HepG2 (cell line): ENCODE data around the gene PDIA2. TPM values are rescaled to one million over a fixed set of nuclear protein-coding genes. Genes with fewer than 3 reads are reported as not detected.

Source experiments
- AHR ChIP-seq: IDR thresholded peaks from 2 replicates; pipeline ENCODE4 v1.6.1; 2018; ENCODE audit warnings: missing genetic modification reagents, missing compliant biosample characterization
- BRD4 ChIP-seq: sonication (generic); formaldehyde crosslinking; IDR thresholded peaks from 2 replicates; pipeline ENCODE4 v1.4.0; 2020; ENCODE audit warnings: missing genetic modification reagents
- CBX5 ChIP-seq: sonication (generic); formaldehyde crosslinking; IDR thresholded peaks from 2 replicates; pipeline ENCODE4 v1.4.0; 2020; ENCODE audit warnings: missing genetic modification reagents, borderline replicate concordance
- MBNL3 ChIP-seq: fragments of 250-450 bp; sonication (Bioruptor Pico); conservative IDR thresholded peaks from 2 replicates; pipeline ENCODE4 v1.8.0; 2022; ENCODE audit warnings: mild to moderate bottlenecking, inconsistent platforms
- MIER3 ChIP-seq: IDR thresholded peaks from 2 replicates; pipeline ENCODE4 v1.6.1; 2016; ENCODE audit warnings: missing compliant biosample characterization, borderline replicate concordance
- SP2 ChIP-seq: sonication (generic); formaldehyde crosslinking; IDR thresholded peaks from 2 replicates; pipeline ENCODE4 v1.5.1; 2020; ENCODE audit warnings: mild to moderate bottlenecking, missing genetic modification reagents
- ZBTB3 ChIP-seq: sonication (generic); formaldehyde crosslinking; IDR thresholded peaks from 2 replicates; pipeline ENCODE4 v1.4.0; 2020; ENCODE audit warnings: low read depth, mild to moderate bottlenecking, moderate library complexity, missing genetic modification reagents, borderline replicate concordance
- ZNF232 ChIP-seq: sonication (generic); formaldehyde crosslinking; IDR thresholded peaks from 2 replicates; pipeline ENCODE4 v1.4.0; 2020; ENCODE audit warnings: missing genetic modification reagents, borderline replicate concordance
- ZNF30 ChIP-seq: sonication (generic); formaldehyde crosslinking; IDR thresholded peaks from 2 replicates; pipeline ENCODE4 v1.5.0; 2020; ENCODE audit warnings: mild to moderate bottlenecking, missing genetic modification reagents
- ZNF33A ChIP-seq: sonication (generic); formaldehyde crosslinking; IDR thresholded peaks from 2 replicates; pipeline ENCODE4 v1.5.1; 2020; ENCODE audit warnings: missing genetic modification reagents, mild to moderate bottlenecking, moderate library complexity, borderline replicate concordance
- ZNF350 ChIP-seq: sonication (generic); formaldehyde crosslinking; IDR thresholded peaks from 2 replicates; pipeline ENCODE4 v1.4.0; 2020; ENCODE audit warnings: mild to moderate bottlenecking, low read depth, missing genetic modification reagents, borderline replicate concordance
- ZNF570 ChIP-seq: sonication (generic); formaldehyde crosslinking; IDR thresholded peaks from 2 replicates; pipeline ENCODE4 v1.4.0; 2020; ENCODE audit warnings: mild to moderate bottlenecking, missing genetic modification reagents, borderline replicate concordance
- ZNF672 ChIP-seq: sonication (generic); formaldehyde crosslinking; IDR thresholded peaks from 2 replicates; pipeline ENCODE4 v1.8.1; 2022; ENCODE audit warnings: missing genetic modification reagents
- ZNF766 ChIP-seq: sonication (generic); formaldehyde crosslinking; IDR thresholded peaks from 2 replicates; pipeline ENCODE4 v1.5.0; 2020; ENCODE audit warnings: missing genetic modification reagents, borderline replicate concordance
- ZNF781 ChIP-seq: sonication (generic); formaldehyde crosslinking; IDR thresholded peaks from 2 replicates; pipeline ENCODE4 v1.5.1; 2020; ENCODE audit warnings: borderline replicate concordance, mild to moderate bottlenecking, missing genetic modification reagents; ENCODE audit errors: not compliant biosample characterization
- ZNF782 ChIP-seq: sonication (generic); formaldehyde crosslinking; IDR thresholded peaks from 2 replicates; pipeline ENCODE4 v1.4.0; 2020; ENCODE audit warnings: missing genetic modification reagents, mild to moderate bottlenecking, borderline replicate concordance
- ZSCAN29 ChIP-seq: sonication (generic); formaldehyde crosslinking; conservative IDR thresholded peaks from 2 replicates; pipeline ENCODE4 v1.4.0; 2020; ENCODE audit warnings: mild to moderate bottlenecking, missing genetic modification reagents
- polyA plus RNA-seq, 8 experiments: library from polyadenylated mRNA; depleted of rRNA in 3 of 8; stranded (reverse) in 7 of 8; unstranded in 1 of 8; fragments of >200 nt; fragmentation: Illumina TruSeq in 4 of 8; extraction: Trizol in 4 of 8; gene quantifications; 2 replicates each; pipeline versions ENCODE4 v1.2.1 to v1.2.3, GENCODE V29; 2011 to 2016; ENCODE audit warnings: low read depth in 4 of 8, missing spikeins in 1 of 8, mixed read lengths in 1 of 8; ENCODE audit not compliant: insufficient read depth in 1 of 8
- total RNA-seq, 5 experiments: library from RNA; depleted of rRNA; stranded (reverse); fragments of >200 nt; fragmentation: Illumina TruSeq; extraction: Trizol; gene quantifications; 2 replicates each; pipeline ENCODE4 v1.2.3, GENCODE V29; 2016; ENCODE audit warnings: low read depth in 1 of 5
- TF ChIP-seq, protein P1 (sequence below): sonication (generic); formaldehyde crosslinking; IDR thresholded peaks from 2 replicates; pipeline ENCODE4 v1.4.0; 2020; ENCODE audit warnings: missing genetic modification reagents
- TF ChIP-seq, protein P2 (sequence below): sonication (generic); formaldehyde crosslinking; IDR thresholded peaks from 2 replicates; pipeline ENCODE4 v1.4.0; 2020; ENCODE audit warnings: mild to moderate bottlenecking, missing genetic modification reagents
- TF ChIP-seq, protein P3 (sequence below): sonication (generic); formaldehyde crosslinking; IDR thresholded peaks from 2 replicates; pipeline ENCODE4 v1.5.0; 2020; ENCODE audit warnings: mild to moderate bottlenecking, missing genetic modification reagents

Gene PDIA2
- total and polyA plus RNA-seq, 2 of the 13 experiments (the other 11 are each of a cell fraction or from before 2014, with no cell fraction given), result 0.35 to 1.9 TPM

DNA sequence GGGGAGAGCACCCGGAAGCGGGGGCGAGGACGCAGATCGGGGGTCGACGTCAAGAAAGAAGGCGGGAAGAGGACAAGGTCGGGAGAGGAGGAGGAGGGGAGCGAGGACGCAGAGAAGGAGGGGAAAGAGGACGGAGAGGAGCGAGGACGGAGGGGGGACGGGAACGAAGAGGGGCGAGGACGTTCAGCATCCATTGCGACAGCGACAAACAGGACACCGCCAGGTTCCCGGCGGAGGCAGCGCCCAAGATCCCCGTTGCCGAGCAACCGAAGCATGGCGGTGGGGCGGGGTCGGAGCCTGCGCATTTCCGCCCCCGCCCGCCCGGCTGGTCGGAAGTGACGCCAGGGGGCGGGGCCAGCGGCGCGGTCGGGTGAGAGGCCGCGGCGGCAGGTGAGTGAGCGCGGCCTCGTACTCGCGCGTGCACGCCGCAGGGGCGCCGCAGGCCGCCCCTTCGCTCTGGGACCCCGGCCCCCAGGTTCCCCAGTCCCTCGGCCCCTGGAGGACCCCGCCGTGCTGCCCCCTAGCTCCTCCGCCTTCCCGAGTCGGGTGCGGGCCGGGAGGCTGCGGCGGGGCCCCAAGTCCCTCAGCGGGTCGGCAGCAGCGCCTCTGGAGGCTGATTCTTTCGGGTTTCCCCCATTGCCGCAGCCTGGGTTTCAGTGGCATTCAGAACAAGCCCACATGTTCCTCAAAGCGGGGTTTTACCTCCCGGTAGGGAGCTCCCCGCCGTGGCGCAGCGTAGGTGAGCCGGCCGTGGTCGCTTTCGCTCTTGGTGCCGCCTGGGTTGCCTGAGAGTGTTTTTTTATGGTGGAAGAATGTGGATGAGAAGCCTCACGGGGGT is 48.3 kb upstream of the PDIA2 start, which contains the start of gene FAM234A (continued):
- TF ChIP-seq ZBTB3 (CRISPR knock-in tag), result no peak
- TF ChIP-seq ZNF232 (CRISPR knock-in tag), result no peak
- TF ChIP-seq ZNF350 (CRISPR knock-in tag), result peak; percentile 64
- no peak; the same call in 1 of the 2 replicates for TF ChIP-seq CBX5 (CRISPR knock-in tag)
- TF ChIP-seq ZNF782 (CRISPR knock-in tag), result no peak
- no peak; the same call in 1 of the 2 replicates for TF ChIP-seq BRD4 (CRISPR knock-in tag)
- peak; percentile 77 for TF ChIP-seq SP2 (CRISPR knock-in tag)
- no peak for TF ChIP-seq MBNL3 (CRISPR knock-in tag)
- TF ChIP-seq, protein P1, sequence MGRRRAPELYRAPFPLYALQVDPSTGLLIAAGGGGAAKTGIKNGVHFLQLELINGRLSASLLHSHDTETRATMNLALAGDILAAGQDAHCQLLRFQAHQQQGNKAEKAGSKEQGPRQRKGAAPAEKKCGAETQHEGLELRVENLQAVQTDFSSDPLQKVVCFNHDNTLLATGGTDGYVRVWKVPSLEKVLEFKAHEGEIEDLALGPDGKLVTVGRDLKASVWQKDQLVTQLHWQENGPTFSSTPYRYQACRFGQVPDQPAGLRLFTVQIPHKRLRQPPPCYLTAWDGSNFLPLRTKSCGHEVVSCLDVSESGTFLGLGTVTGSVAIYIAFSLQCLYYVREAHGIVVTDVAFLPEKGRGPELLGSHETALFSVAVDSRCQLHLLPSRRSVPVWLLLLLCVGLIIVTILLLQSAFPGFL (CRISPR knock-in tag), result no peak
- peak; percentile 29; the same call in 1 of the 2 replicates for TF ChIP-seq AHR (CRISPR knock-in tag)
- TF ChIP-seq ZNF672 (CRISPR knock-in tag), result no peak
- peak; percentile 21; the same call in 1 of the 2 replicates for TF ChIP-seq MIER3 (CRISPR knock-in tag)
- TF ChIP-seq ZNF33A (CRISPR knock-in tag), result no peak
- TF ChIP-seq, protein P2, sequence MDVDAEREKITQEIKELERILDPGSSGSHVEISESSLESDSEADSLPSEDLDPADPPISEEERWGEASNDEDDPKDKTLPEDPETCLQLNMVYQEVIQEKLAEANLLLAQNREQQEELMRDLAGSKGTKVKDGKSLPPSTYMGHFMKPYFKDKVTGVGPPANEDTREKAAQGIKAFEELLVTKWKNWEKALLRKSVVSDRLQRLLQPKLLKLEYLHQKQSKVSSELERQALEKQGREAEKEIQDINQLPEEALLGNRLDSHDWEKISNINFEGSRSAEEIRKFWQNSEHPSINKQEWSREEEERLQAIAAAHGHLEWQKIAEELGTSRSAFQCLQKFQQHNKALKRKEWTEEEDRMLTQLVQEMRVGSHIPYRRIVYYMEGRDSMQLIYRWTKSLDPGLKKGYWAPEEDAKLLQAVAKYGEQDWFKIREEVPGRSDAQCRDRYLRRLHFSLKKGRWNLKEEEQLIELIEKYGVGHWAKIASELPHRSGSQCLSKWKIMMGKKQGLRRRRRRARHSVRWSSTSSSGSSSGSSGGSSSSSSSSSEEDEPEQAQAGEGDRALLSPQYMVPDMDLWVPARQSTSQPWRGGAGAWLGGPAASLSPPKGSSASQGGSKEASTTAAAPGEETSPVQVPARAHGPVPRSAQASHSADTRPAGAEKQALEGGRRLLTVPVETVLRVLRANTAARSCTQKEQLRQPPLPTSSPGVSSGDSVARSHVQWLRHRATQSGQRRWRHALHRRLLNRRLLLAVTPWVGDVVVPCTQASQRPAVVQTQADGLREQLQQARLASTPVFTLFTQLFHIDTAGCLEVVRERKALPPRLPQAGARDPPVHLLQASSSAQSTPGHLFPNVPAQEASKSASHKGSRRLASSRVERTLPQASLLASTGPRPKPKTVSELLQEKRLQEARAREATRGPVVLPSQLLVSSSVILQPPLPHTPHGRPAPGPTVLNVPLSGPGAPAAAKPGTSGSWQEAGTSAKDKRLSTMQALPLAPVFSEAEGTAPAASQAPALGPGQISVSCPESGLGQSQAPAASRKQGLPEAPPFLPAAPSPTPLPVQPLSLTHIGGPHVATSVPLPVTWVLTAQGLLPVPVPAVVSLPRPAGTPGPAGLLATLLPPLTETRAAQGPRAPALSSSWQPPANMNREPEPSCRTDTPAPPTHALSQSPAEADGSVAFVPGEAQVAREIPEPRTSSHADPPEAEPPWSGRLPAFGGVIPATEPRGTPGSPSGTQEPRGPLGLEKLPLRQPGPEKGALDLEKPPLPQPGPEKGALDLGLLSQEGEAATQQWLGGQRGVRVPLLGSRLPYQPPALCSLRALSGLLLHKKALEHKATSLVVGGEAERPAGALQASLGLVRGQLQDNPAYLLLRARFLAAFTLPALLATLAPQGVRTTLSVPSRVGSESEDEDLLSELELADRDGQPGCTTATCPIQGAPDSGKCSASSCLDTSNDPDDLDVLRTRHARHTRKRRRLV (CRISPR knock-in tag), result no peak
- peak; percentile 38; the same call in 1 of the 2 replicates for TF ChIP-seq ZSCAN29 (CRISPR knock-in tag)
- no peak for TF ChIP-seq ZNF781 (CRISPR knock-in tag)
- no peak for TF ChIP-seq ZNF766
- TF ChIP-seq, protein P3, sequence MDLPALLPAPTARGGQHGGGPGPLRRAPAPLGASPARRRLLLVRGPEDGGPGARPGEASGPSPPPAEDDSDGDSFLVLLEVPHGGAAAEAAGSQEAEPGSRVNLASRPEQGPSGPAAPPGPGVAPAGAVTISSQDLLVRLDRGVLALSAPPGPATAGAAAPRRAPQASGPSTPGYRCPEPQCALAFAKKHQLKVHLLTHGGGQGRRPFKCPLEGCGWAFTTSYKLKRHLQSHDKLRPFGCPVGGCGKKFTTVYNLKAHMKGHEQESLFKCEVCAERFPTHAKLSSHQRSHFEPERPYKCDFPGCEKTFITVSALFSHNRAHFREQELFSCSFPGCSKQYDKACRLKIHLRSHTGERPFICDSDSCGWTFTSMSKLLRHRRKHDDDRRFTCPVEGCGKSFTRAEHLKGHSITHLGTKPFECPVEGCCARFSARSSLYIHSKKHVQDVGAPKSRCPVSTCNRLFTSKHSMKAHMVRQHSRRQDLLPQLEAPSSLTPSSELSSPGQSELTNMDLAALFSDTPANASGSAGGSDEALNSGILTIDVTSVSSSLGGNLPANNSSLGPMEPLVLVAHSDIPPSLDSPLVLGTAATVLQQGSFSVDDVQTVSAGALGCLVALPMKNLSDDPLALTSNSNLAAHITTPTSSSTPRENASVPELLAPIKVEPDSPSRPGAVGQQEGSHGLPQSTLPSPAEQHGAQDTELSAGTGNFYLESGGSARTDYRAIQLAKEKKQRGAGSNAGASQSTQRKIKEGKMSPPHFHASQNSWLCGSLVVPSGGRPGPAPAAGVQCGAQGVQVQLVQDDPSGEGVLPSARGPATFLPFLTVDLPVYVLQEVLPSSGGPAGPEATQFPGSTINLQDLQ (CRISPR knock-in tag), result no peak
- TF ChIP-seq ZNF30 (CRISPR knock-in tag), result no peak
- no peak for TF ChIP-seq ZNF570 (CRISPR knock-in tag)
